ENCODE data around the gene APOA1. TPM values are rescaled to one million over a fixed set of nuclear protein-coding genes. Genes with fewer than 3 reads are reported as not detected.

The APOA1 gene
- total RNA-seq, 6 experiments from 2014 or later: not detected

- DNase-seq: no peak
- no peaks in the 10 kb centered on the region for H3K9me3 Mint-ChIP-seq
- peaks cover 20% of the 10 kb centered on the region for H3K36me3 Mint-ChIP-seq (ENCODE audit: low read depth)
- H3K27ac Mint-ChIP-seq: no peak overlapping the region
- H3K4me1 Mint-ChIP-seq (ENCODE audit: low read depth): peaks cover 2% of the 10 kb centered on the region; the same call in 1 of the 2 replicates
- H3K4me3 Mint-ChIP-seq: no peak overlapping the region
- H3K27me3 Mint-ChIP-seq (ENCODE audit: insufficient read depth): peaks cover 2% of the 10 kb centered on the region
- no peak for TF ChIP-seq CTCF (IDR thresholded peaks at IDR 0.05)
These were observed 7.3 kb upstream of the APOA1 start for GRCh38 chr11:116844722-116845121.

GRCh38 chr11:116843661-116844060 is 6.2 kb upstream of the APOA1 start:
- no peak overlapping the region for H3K27ac Mint-ChIP-seq
- TF ChIP-seq CTCF (IDR thresholded peaks at IDR 0.05): no peak
- no peak for DNase-seq
- H3K4me3 Mint-ChIP-seq: no peak overlapping the region
- no peaks in the 10 kb centered on the region for H3K9me3 Mint-ChIP-seq
- H3K4me1 Mint-ChIP-seq (ENCODE audit: low read depth): no peaks in the 10 kb centered on the region
- H3K27me3 Mint-ChIP-seq (ENCODE audit: insufficient read depth): peaks cover 1% of the 10 kb centered on the region; the same call in 1 of the 2 replicates
- H3K36me3 Mint-ChIP-seq (ENCODE audit: low read depth): peaks cover 17% of the 10 kb centered on the region

- H3K36me3 Mint-ChIP-seq (ENCODE audit: low read depth): peaks cover 17% of the 10 kb centered on the region
- H3K9me3 Mint-ChIP-seq: no peaks in the 10 kb centered on the region
- TF ChIP-seq CTCF (IDR thresholded peaks at IDR 0.05): no peak
- no peak for DNase-seq
- no peak overlapping the region for H3K27ac Mint-ChIP-seq
- no peaks in the 10 kb centered on the region for H3K4me1 Mint-ChIP-seq (ENCODE audit: low read depth)
- peaks cover 4% of the 10 kb centered on the region for H3K27me3 Mint-ChIP-seq (ENCODE audit: insufficient read depth)
- H3K4me3 Mint-ChIP-seq: no peak overlapping the region
These were observed 5.5 kb upstream of the APOA1 start for GRCh38 chr11:116842909-116843308.

- Mint-ChIP-seq H3K4me3 (no peak overlapping the region), H3K36me3 (ENCODE audit: low read depth) (peaks cover 14% of the 10 kb centered on the region), H3K27ac (no peak overlapping the region)
These were observed 4.7 kb upstream of the APOA1 start for GRCh38 chr11:116842117-116842516.

GRCh38 chr11:116840746-116841296 is 3.4 kb upstream of the APOA1 start:
- Mint-ChIP-seq H3K27me3 (ENCODE audit: insufficient read depth) (peaks cover 2% of the 10 kb centered on the region), H3K4me1 (ENCODE audit: low read depth) (peaks cover 6% of the 10 kb centered on the region), H3K9me3 (no peaks in the 10 kb centered on the region), H3K36me3 (ENCODE audit: low read depth) (peaks cover 1% of the 10 kb centered on the region), H3K27ac (no peak overlapping the region), H3K4me3 (no peak overlapping the region)
- TF ChIP-seq CTCF (IDR thresholded peaks at IDR 0.05): no peak
- DNase-seq: no peak

More at GRCh38 chr11:116842117-116842516, 4.7 kb upstream of the APOA1 start:
- H3K9me3 Mint-ChIP-seq: no peaks in the 10 kb centered on the region
- peaks cover 4% of the 10 kb centered on the region for H3K27me3 Mint-ChIP-seq (ENCODE audit: insufficient read depth)
- H3K4me1 Mint-ChIP-seq (ENCODE audit: low read depth): no peaks in the 10 kb centered on the region
- no peak for DNase-seq
- TF ChIP-seq CTCF (IDR thresholded peaks at IDR 0.05): no peak

Measured in HFFc6 (cell line).